ENCODE measurements around the gene MED12L.

The MED12L gene

DNA sequence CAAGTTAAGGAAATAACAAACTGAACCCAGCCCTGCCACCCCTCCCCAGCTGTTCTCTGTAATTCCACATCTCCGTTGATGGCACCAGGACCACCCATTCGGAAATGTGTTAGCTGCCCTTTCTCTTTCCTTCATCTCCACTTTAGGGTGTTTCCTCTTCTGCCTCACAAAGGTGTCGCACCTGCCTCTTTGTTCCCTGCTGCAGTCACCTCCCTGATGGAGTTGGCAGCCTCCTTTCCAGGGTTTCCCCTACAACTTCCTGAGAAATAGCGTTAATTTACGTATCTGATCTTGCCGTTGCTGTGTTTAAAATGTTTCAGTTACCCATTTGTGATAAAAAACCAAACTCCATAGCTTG lies 60.2 kb downstream of the MED12L start:
- no peak for DNase-seq

DNA sequence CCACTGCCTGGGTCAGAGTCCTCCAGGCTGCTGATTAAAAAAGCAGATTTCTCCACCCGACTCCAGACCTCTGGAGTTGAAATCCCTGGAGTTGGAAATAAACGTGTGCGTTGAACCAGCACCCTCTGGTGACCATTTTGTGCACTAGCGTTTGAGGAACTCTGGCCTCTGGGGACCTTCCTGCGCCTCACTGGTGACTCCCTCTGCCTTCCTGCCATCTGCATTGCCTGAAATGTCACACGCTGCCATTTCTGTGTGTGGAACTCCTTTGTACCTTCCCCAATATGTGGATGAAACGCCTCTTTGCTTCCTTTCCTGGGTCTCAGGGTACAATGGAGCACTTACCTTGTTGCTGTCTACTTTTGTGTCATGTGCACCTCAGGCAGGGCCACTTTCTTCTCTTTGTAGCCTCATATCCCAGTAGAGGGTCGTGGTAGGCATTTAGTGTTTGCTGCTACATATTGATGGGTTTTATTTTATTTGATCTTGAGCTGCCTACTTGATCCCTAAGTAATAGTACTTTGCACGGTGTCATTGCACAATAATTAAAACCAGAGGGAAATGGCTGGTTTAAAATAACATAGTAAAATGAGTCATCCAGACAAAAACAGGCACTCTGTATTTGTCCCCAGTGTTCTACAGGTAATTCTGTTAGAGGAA lies 60.7 kb downstream of the MED12L start:
- peak; percentile 18 for DNase-seq

DNA sequence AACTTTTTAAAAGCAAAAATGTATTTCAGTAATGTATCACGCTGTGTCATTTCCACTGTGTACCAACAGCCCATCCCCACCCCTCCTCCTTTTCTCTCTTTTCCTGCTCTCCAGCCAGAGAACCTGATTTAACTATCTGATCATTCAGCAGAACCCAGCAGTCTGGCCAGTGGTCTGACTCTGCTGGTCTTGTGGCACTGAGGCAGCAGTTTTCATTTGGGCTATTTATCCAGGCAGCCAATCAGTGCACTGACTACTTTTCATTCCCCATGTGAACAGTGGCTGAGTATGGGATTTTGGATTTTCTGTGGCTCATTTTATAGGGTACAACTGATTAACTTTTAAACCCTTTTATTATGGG lies 61.2 kb downstream of the MED12L start:
- DNase-seq = no peak

DNA sequence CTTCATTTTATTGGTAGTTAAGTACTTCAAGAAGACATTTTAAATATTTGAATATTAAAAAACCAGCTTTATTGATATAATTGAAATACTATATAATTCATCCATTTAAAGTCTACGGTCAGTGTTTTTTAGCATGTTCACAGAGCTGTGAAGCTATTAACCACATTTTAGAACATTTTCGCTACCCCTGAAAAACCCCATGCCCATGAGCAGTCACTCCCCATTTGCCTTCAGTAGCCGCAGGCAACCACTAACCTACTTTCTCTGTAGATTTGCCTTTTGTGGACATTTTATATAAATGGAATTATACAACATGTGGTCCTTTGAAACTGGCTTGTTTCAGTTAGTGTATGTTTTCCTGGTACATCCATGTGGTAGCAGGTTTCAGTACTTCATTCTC lies 61.8 kb downstream of the MED12L start:
- no peak for DNase-seq

DNA sequence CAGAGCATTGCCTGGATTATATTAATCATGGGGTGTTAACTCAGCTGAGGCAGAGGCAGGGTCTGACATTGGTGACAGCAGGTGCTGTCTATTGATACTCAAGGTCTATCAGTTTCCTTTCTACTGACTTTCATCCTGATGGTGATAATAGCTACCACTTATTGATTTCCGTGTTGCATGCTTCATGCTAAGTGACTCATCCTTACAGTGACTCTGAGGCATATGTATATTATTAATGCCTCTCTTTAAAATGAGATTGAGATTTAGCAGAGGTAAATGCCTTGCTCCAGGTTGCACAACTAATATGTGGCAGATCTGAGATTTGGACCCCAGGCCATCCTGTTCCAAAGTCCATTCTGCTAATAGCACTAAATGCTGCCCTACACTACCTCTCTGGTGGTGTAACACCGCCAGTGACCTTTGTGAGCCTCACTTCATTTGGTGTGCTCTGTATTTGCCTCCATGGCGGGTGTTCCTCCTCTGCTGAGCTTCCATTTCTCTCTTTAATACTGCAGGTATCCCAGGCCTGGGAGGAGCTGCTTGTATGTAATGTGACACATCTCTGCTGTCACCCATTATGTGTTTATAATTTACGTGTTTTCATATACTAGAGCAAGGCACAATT lies 67.1 kb downstream of the MED12L start:
- no peak for DNase-seq

DNA sequence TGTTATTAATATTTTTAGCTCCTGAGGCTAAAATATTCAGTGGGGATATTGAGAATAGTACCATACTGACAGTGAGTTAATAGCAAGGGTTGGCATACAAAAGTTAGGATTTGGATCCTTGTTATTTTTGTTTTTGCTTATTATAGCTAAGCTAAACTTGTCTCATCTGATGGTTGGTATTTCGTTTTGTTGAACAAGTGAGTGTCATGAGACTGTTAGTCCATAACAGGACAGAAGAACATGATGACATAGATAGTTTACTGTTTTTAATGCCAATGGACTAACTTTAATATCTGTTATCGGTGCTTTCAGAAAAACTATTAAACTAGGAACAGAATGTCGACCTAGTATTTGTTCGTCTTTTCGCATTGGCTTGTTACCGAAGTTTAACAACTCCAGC lies 69.1 kb downstream of the MED12L start:
- DNase-seq = no peak

DNA sequence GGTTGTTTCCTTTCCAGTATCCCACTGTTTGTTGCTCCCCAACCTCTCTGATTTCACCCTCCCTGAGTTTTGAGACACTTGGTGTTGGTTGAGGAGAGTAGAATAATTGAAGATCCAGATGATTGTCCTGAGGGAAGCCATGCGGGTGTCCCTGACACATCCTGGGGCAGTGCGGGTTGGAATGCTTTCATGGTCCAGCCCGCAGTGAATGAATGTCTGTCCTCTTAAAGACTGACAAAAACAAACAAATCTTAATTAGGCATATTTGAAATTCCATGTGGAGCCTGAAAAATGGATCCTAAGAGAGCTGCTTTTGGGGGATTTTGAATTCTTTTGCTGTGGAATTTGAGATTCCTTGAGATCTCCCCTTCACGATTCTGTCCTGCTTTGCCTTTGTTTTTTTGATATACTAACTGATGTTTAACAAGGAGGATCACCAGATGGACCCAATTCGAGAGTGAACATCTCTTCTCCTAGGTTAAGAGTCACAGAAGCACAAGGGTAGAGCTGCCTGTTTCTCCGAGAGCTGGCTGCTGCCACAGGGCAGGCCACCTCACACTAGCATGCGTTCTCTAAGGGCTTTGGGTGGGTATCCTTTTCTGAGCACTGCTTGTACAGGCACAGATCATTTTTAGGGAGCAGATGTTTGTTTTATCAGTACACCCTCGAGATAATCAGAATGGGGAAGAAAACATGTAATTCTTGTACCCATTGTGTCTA lies 70.1 kb downstream of the MED12L start:
- no peak for DNase-seq

DNA sequence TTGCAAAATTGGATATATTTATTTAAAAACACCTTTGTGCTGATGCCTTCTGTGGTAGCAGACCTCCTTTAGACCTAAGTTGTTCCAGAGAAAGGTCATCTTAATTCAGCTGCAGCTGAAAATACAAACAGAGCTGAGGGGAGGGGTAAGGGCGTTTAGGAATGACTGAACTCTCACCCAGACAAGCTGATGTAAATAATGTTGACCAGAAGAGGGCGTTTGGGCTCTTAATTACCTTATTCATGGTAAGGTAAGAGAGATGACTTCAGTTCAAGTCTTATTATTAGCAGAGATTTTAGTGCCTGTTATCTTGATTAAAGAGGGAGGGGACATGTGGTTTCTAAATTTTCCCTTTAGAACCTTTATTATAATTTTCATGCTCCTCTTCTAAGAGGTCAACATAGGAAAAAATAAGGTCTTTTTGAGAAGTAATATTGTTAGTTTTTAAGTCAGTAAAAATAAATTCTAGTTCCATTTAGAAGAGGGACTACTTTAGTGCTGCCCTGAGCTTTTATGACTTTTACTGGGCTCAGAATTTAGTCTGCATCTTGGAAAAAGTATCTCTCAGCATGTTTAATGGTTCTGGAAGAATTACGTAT lies 71.3 kb downstream of the MED12L start:
- DNase-seq = peak; percentile 24

DNA sequence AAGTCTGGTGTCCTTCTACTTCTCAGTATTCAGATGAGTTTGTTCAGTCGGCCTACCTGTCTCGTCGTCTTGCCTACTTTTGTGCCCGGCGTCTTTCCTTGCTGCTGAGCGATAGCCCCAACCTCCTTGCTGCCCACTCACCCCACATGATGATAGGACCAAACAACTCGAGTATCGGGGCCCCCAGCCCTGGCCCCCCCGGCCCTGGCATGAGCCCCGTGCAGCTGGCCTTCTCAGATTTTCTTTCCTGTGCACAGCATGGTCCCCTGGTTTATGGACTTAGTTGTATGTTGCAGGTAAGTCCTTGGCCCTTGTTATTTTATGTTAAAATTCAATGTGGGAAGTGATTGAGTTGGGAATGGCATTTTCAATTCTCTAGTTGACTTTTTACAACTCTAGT lies 74.3 kb downstream of the MED12L start:
- no peak for DNase-seq

DNA sequence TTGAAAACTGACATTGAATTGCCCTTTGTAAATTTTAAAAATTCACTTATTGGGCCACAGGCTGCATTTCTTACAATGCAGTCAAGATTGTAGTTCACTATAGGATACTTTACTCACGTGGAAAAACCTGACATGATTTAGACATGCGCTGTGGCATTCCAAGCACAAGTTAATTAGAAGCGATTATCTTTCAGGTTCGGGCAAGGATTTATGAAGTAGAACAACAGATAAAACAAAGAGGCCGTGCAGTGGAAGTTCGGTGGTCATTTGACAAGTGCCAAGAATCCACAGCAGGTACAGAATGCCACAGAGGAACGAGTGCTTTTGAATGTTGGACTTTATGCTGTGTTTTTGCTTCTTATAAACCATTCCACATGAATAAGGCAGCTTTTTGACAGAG lies 79.8 kb downstream of the MED12L start:
- DNase-seq = no peak

DNA sequence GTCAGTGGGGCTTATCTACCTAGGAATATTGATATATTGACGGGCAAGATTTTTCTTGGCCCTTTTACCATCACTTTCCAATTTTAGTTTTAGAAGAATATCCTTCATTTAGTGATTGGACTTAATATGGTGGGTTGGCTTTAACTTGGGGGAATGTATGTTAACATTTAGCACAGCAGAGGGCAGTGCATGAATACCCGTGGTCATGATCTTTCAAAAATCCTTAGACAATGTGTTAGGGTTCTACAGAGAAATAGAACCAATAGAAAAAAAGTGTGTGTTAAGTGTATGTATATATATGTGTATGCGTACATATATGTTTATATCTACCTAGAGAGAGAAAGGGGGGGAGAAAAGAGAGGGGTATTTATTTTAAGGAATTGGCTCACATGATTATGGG lies 80.7 kb downstream of the MED12L start:
- no peak for DNase-seq

DNA sequence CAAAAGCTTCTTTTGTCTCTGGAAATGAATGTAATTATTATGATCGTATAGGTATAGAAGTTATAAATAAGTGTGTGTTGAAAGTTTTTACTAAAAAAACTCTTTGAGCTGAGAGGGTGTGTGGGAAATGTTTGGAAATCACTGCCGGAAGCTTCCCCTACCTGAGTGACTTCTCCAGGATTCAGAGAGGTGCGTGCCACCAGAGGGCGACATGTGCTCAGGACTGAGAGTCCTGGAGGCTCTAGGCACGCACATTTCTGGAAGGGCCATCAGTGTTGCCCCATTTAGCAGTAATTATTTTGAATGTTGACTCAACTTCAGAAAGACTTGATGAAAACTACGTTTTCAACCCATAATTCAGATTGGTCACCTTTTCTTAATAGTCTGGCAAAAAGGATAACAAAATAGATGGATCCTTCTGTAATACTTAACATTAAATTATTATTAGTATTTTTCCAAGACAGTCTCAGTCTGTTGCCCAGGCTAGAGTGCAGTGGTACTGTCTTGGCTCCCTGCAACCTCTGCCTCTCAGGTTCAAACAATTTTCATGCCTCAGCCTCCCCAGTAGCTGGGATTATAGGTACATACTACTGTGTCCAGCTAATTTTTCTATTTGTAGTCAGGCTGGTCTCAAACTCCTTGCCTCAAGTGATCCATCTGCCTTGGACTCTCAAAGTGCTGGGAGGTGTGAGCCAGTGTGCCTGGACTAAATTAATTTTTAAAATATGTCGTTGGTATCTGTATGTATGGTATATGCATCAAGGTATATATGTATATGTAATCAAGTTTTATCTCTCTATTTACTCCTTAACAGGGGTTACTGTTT lies 83.0 kb downstream of the MED12L start:
- DNase-seq = peak; percentile 81

DNA sequence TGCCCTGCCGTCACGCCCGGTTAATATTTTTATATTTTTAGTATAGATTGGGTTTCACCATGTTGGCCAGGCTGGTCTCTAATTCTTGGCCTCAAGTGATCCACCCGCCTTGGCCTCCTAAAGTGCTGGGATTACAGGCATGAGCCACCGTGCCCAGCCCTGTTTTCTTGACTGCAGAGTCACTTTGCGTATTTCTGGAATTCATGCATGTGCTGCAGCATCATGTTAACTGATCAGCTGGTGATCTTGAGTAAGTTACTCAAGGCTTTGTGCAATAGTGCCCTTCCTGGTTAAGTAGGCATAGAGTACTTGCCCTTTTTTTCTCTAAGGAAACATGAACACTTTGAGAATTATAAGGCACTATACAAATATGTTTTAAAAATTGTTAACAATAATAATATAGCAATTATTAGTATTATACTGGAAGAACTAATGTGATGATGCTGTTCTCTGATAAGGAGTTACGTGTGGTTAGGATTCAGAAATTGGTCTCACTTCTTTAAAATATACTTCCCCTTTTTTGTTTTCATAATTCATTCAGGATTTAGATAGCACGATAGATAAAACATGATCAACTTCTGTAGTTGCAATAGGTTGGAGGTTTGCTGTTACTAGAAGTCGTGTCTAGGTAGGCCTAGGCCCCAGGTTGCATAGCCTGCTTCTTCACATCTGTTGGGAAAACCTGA lies 83.9 kb downstream of the MED12L start:
- no peak for DNase-seq

DNA sequence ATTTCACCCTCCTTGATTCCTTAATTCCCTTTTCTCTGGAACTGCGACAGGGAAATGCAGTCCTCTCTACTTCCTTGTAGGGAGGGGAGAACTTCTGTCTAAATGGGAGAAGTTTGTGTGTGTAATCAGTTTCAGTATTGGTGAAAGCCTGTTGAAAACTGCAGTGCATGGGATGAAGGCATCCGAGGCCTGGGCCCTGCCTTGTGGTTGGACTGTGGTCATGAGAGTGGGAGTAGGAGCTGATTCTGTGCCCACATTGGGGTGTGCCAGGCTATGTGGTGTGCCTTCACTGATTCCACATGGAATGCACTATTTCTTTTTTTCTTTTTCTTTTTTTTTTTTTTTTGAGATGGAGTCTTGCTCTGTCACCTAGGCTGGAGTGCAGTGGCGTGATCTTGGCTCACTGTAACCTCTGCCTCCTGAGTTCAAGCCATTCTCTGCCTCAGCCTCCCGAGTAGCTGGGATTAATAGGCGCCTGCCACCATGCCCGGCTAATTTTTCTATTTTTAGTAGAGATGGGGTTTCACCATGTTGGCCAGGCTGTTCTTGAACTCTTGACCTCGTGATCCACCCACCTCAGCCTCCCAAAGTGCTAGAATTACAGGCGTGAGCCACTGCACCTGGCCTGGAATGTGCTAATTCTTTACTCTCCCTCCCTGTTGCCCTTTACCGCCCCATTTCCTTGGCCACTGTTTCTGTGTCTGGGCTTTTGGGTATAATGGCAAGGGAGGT lies 84.7 kb downstream of the MED12L start:
- DNase-seq = peak; percentile 8

DNA sequence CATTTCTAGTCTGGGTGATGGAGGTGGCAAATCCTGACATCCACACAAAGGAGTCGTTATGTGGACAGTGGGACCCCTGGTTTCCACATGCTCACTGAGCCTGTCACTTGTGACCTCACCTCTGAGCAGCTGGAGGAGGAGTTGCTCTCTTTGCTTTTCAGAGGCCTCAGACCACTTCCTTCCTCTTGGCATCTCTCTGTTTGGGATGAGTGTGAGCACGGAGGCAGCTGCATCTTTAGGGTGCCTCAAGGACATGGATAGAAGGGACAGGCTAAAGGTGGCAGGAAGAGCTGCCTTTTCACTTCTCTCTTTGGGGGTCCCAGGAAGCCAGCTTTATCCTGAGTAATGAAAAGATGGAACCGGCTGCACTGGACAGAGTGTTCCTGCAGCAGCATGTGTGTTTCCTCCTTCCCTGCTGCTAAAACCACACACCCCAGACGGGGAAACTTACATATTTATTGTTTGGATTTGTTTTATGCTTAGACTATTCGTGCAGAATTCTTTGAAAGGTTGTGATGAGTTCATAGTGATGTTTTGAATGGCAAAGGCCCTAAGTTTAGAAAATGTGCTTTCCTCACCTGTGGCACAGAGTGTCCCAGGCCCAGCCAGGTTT lies 85.8 kb downstream of the MED12L start:
- no peak for DNase-seq

DNA sequence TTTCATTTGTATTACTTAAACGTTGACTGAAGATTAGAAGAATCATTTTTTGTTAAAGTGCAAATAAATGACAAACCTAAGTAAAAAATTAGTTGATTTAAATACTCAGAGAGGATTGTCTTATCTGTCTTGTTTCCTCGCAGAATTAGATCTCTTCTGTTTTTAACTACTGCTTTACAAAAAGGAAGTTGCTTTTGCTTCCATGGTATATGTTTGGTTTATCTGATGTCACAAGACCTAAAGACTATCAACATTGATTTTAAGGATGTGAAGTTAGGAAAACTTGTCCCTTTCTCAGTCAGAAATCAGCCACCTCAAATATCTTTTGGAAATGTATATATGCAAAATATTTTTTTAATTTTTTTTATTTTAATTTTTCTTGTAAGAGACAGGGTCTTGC lies 88.9 kb downstream of the MED12L start:
- no peak for DNase-seq

DNA sequence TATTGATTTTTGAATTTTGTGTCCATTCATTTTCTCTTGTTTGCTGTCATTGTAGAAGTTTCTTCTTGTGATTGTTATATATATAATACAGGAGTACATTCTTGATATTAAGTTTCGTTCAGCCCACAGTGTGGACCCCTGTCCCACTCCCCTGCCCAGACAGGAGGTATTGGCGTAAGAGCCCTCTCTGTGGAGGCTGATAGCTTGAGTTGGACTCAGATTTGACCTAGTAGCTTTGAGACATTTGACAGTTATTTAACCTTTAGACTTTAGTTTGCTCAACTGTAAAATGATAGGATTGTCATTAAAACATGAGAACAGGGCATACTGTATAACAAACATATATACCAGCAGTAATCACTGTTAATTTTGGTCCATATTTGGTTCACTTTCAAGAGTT lies 90.5 kb downstream of the MED12L start:
- no peak for DNase-seq

DNA sequence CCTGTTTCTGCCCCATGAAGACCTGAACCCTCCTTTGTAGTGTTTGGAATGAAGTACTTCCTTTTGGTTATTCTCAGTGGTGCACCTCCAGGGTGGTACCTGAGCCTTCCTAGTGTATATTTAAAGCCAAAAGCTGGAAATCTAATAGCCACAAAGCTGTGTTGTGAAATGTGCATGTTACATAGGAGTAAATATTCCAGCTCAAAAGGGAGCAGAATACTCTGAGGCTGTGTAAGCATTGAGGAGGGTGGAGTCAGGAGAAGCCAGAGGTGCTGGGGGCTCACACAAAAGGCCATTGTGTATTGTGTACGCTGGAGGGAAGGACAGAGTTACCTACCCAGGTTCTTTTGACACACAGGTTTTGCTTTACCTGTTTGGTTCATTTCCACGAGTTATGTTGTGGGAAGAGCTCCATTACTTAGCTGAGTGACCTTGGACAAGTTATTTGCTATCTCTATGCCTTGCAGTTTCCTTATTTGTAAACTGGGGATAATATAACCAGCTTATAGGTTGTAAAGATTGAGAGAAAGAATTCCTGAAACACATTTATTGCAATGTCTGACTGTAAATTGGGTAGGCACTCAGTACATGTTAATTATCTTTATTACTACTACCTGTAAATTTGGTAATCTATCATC lies 92.9 kb downstream of the MED12L start:
- DNase-seq = no peak

DNA sequence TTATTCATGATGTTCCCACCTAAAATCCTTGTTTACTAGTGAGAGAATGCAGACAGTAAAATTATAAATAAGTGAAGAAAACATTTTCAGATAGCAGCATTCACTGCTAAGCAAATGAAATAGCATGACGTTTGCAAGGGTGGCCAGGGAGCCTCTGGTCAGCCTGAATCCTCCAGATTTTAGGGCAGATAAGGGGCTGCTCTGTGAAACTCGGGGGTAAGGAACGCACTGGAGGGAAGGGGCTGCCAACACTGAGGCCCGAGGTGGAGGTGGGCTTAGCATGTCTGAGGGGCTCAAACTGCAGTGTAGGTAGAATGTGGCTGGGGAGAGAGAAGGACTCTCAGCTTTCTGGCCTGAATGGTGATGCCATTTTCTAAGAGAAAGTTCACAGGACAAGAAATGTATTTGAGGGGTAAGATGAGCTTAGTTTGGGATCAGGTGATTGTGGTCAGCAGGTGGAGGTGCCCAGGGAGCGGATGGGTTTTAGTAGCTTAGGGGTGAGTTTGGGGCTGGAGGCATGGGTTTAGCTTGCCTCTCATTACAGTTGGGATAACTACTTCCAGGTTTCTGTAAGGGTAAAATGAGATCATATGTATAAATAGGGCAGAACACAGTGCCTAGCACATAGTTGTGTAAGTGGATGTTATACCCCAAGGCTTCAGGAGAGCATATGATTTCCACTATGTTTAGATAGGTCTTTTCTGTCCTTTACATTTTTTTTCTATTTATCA lies 97.0 kb downstream of the MED12L start:
- DNase-seq = no peak

DNA sequence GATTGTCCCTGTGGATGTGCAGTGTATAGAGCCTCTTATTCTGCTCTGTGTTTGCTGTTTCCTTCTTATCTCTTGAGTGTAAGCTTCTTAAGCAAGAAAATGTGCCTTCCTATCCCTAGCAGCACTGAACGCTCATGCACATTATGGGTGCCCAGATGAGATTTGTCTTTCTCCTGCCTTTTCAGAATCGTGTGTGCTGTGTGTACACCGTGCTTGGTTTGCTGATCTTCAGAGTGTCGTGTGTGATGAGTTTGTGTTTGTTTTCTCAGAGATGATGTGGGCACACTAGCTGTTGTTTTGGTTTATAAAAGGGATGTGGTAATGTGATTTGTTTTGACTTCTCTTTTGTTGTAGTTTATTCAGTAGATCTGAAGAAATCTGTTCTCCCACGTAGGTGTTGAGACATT lies 97.8 kb downstream of the MED12L start:
- DNase-seq = no peak

Measured in activated T-cell treated with anti-CD3 and anti-CD28 coated beads for 4 hours (primary cell).